Ascending aorta (tissue), 2 donors: Measurements from ENCODE around the gene PGM3. TPM values are rescaled to one million over a fixed set of nuclear protein-coding genes. Genes with fewer than 3 reads are reported as not detected.

Experiments
- DNase-seq, 2 donors: peaks; one replicate each; pipeline ENCODE4 v3.0.0-alpha.2; 2019; ENCODE audit warnings: low spot score in 2 of 2
- H3K27ac ChIP-seq, 2 donors: fragments of 200-600 bp; sonication (generic); one replicate each; pipeline ENCODE4 v1.5.1; 2016 to 2017; ENCODE audit warnings: mild to moderate bottlenecking in 1 of 2
- H3K27me3 ChIP-seq: fragments of 200-600 bp; sonication (generic); one replicate; pipeline ENCODE4 v1.5.1; 2017
- H3K36me3 ChIP-seq, 2 donors: fragments of 200-600 bp; sonication (generic); one replicate each; pipeline ENCODE4 v1.5.1; 2016
- H3K4me1 ChIP-seq, 2 donors: fragments of 200-600 bp; sonication (generic); one replicate each; pipeline ENCODE4 v1.5.1; 2016 to 2017; ENCODE audit warnings: mild to moderate bottlenecking in 1 of 2
- H3K4me3 ChIP-seq, 2 donors: fragments of 200-600 bp; sonication (generic); one replicate each; pipeline ENCODE4 v1.5.1; 2016 to 2017; ENCODE audit warnings: mild to moderate bottlenecking in 1 of 2
- H3K9me3 ChIP-seq, 2 donors: fragments of 200-600 bp; sonication (generic); one replicate each; pipeline ENCODE4 v1.5.1; 2016
- CTCF ChIP-seq, 3 experiments: fragments of 200-600 bp in 2 of 3; fragments of 450-650 bp in 1 of 3; sonication (generic) in 2 of 3; IDR thresholded peaks; one replicate each; pipeline ENCODE4 v1.5.1; 2016 to 2019; ENCODE audit warnings: antibody characterized with exemption in 3 of 3, mild to moderate bottlenecking in 1 of 3, moderate library complexity in 1 of 3
- intact Hi-C: fragments of 100-400 bp; cut with DNase I; formaldehyde crosslinking; loops from one replicate; pipeline ENCODE4 v1.15.1; 2023
- total RNA-seq: library from RNA; depleted of rRNA; stranded (reverse); fragments of >200 nt; gene quantifications from one replicate; pipeline ENCODE4 v1.1.0, GENCODE V29; 2016

Gene PGM3
- total RNA-seq, 1 donor from 2014 or later, result 17.9 TPM

DNA sequence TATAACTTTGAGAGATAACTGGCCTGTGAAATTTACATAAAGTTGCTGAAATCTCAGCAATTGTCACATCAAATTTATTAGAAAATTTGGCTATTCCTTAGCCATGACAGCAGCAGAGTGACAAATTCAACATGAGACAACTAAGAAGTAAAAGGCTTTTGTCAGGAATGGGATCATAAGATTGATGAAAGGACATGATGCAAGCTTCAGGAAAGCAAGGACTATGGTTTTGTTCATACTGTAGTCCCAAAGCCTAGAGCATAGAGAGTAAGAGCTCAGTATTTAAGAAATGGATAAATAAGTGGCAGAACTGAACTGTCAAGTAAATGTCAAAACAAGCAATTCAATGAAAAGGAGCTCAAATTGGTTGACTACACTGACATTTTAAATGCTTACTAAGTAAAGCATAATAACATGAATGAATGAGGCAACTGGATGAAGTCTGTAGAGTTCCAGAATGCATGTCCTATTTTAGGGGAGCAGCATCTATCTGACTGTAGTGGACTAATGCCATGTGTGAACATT is 12.6 kb downstream of the PGM3 start:
- H3K4me3 ChIP-seq, result no peak overlapping the region
- no peak for DNase-seq
- TF ChIP-seq CTCF (IDR thresholded peaks at IDR 0.05), result no peak
- peaks cover 34 to 66% of the 10 kb centered on the region in 2 donors for H3K36me3 ChIP-seq
- intact Hi-C loops, result no loop called here
- H3K4me1 ChIP-seq, result no peaks in the 10 kb centered on the region
- no peaks in the 10 kb centered on the region for H3K9me3 ChIP-seq
- no peaks in the 10 kb centered on the region for H3K27me3 ChIP-seq
- no peak overlapping the region for H3K27ac ChIP-seq

GRCh38 chr6:83176246-83176645 is 16.8 kb downstream of the PGM3 start:
- Histone ChIP-seq H3K27ac (no peak overlapping the region), H3K4me3 (no peak overlapping the region), H3K9me3 (no peaks in the 10 kb centered on the region), H3K4me1 (no peaks in the 10 kb centered on the region), H3K27me3 (no peaks in the 10 kb centered on the region), H3K36me3 (peaks cover 55 to 61% of the 10 kb centered on the region in 2 donors)
- intact Hi-C loops, result no loop called here
- no peak for TF ChIP-seq CTCF (IDR thresholded peaks at IDR 0.05)
- no peak for DNase-seq

- peak overlapping the region in 1 of 2 donors; percentile 7 for H3K27ac ChIP-seq
- no peak for DNase-seq
- intact Hi-C loops, result no loop called here
- TF ChIP-seq CTCF (IDR thresholded peaks at IDR 0.05), result no peak
- no peak overlapping the region for H3K4me3 ChIP-seq
- H3K4me1 ChIP-seq, result no peaks in the 10 kb centered on the region
- H3K9me3 ChIP-seq, result no peaks in the 10 kb centered on the region
- no peaks in the 10 kb centered on the region for H3K27me3 ChIP-seq
- H3K36me3 ChIP-seq, result peaks cover 80 to 97% of the 10 kb centered on the region in 2 donors
Observed at GRCh38 chr6:83169511-83169910, 23.6 kb downstream of the PGM3 start.

- no peaks in the 10 kb centered on the region for H3K9me3 ChIP-seq
- no peak for TF ChIP-seq CTCF (IDR thresholded peaks at IDR 0.05)
- peaks cover 78 to 100% of the 10 kb centered on the region in 2 donors for H3K36me3 ChIP-seq
- H3K27me3 ChIP-seq, result no peaks in the 10 kb centered on the region
- H3K4me3 ChIP-seq, result no peak overlapping the region
- no peaks in the 10 kb centered on the region for H3K4me1 ChIP-seq
- intact Hi-C loops, result no loop called here
- H3K27ac ChIP-seq, result peak overlapping the region in 1 of 2 donors; percentile 7
- no peak for DNase-seq
Observed at GRCh38 chr6:83169106-83169505, 24.0 kb downstream of the PGM3 start.

GRCh38 chr6:83168556-83168955 is 24.5 kb downstream of the PGM3 start:
- intact Hi-C loops, result no loop called here
- TF ChIP-seq CTCF (IDR thresholded peaks at IDR 0.05), result no peak
- H3K36me3 ChIP-seq, result peaks cover 74 to 100% of the 10 kb centered on the region in 2 donors

More at GRCh38 chr6:83168556-83168955, 24.5 kb downstream of the PGM3 start:
- no peaks in the 10 kb centered on the region for H3K4me1 ChIP-seq
- no peak overlapping the region for H3K27ac ChIP-seq
- no peaks in the 10 kb centered on the region for H3K9me3 ChIP-seq
- H3K27me3 ChIP-seq, result no peaks in the 10 kb centered on the region
- no peak overlapping the region for H3K4me3 ChIP-seq
- no peak for DNase-seq
